HepG2 (cell line): ENCODE measurements around the gene STAT5A.

ENCODE experiments used
- KLF6 ChIP-seq: IDR thresholded peaks from 2 replicates; pipeline ENCODE4 v1.8.0; 2016; ENCODE audit warnings: missing biosample characterization, missing genetic modification reagents
- POLR2A ChIP-seq, 2 experiments: IDR thresholded peaks; 2 replicates each; pipeline ENCODE4 v1.6.1; 2011; ENCODE audit warnings: low read depth in 2 of 2, low read length in 2 of 2, mild to moderate bottlenecking in 1 of 2, moderate library complexity in 1 of 2; ENCODE audit not compliant: insufficient read depth in 1 of 2
- SPEN ChIP-seq: sonication (generic); formaldehyde crosslinking; IDR thresholded peaks from 2 replicates; pipeline ENCODE4 v1.5.1; 2020; ENCODE audit warnings: low read depth, mild to moderate bottlenecking, missing genetic modification reagents
- ZNF3 ChIP-seq: IDR thresholded peaks from 2 replicates; pipeline ENCODE4 v1.7.0; 2017; ENCODE audit warnings: inconsistent platforms
- ZSCAN20 ChIP-seq: sonication (generic); formaldehyde crosslinking; IDR thresholded peaks from 2 replicates; pipeline ENCODE4 v1.4.0; 2020; ENCODE audit warnings: missing genetic modification reagents, mild to moderate bottlenecking, borderline replicate concordance
- ZSCAN30 ChIP-seq: sonication (generic); formaldehyde crosslinking; IDR thresholded peaks from 2 replicates; pipeline ENCODE4 v1.5.0; 2020; ENCODE audit warnings: mild to moderate bottlenecking, missing genetic modification reagents
- TF ChIP-seq, protein P1 (sequence below): sonication (generic); formaldehyde crosslinking; IDR thresholded peaks from 2 replicates; pipeline ENCODE4 v1.8.1; 2023; ENCODE audit warnings: mild to moderate bottlenecking, inconsistent platforms, moderate library complexity, missing genetic modification reagents, borderline replicate concordance
- TF ChIP-seq, protein P2 (sequence below): sonication (generic); formaldehyde crosslinking; IDR thresholded peaks from 2 replicates; pipeline ENCODE4 v1.8.0; 2022; ENCODE audit warnings: missing genetic modification reagents, mild to moderate bottlenecking, moderate library complexity, borderline replicate concordance
- TF ChIP-seq, protein P3 (sequence below): sonication (generic); formaldehyde crosslinking; IDR thresholded peaks from 2 replicates; pipeline ENCODE4 v1.4.0; 2020; ENCODE audit warnings: missing genetic modification reagents
- TF ChIP-seq, protein P4 (sequence below): sonication (generic); formaldehyde crosslinking; IDR thresholded peaks from 2 replicates; pipeline ENCODE4 v1.5.0; 2020; ENCODE audit warnings: mild to moderate bottlenecking, missing genetic modification reagents, moderate library complexity
- TF ChIP-seq, protein P5 (sequence below): sonication (generic); formaldehyde crosslinking; IDR thresholded peaks from 2 replicates; pipeline ENCODE4 v1.4.0; 2020; ENCODE audit warnings: missing genetic modification reagents
- TF ChIP-seq, protein P6 (sequence below): sonication (generic); formaldehyde crosslinking; conservative IDR thresholded peaks from 2 replicates; pipeline ENCODE4 v1.8.0; 2022; ENCODE audit warnings: missing genetic modification reagents
- TF ChIP-seq, protein P7 (sequence below): IDR thresholded peaks from 2 replicates; pipeline ENCODE4 v1.6.1; 2012; ENCODE audit warnings: inconsistent platforms
- TF ChIP-seq, protein P8 (sequence below): sonication (generic); formaldehyde crosslinking; IDR thresholded peaks from 2 replicates; pipeline ENCODE4 v1.4.0; 2020; ENCODE audit warnings: missing genetic modification reagents

DNA sequence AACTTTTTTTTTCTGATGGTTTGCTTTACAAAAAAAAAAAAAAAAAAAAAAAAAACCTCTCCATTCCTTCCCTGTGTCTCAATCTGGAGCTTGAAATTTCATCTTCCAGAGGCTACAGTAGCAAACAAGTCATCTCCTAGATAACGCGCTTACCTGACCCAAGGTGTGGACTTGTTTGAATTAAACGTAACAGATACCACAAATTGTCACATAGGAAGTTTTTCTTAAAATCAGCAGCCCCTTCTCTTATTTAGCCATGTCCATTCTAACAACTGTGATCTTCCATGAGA, 14.1 kb upstream of the STAT5A start:
- TF ChIP-seq, protein P1, sequence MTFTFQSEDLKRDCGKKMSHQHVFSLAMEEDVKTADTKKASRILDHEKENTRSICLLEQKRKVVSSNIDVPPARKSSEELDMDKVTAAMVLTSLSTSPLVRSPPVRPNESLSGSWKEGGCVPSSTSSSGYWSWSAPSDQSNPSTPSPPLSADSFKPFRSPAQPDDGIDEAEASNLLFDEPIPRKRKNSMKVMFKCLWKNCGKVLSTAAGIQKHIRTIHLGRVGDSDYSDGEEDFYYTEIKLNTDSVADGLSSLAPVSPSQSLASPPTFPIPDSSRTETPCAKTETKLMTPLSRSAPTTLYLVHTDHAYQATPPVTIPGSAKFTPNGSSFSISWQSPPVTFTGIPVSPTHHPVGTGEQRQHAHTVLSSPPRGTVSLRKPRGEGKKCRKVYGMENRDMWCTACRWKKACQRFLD (CRISPR knock-in tag), result no peak
- TF ChIP-seq, protein P2, sequence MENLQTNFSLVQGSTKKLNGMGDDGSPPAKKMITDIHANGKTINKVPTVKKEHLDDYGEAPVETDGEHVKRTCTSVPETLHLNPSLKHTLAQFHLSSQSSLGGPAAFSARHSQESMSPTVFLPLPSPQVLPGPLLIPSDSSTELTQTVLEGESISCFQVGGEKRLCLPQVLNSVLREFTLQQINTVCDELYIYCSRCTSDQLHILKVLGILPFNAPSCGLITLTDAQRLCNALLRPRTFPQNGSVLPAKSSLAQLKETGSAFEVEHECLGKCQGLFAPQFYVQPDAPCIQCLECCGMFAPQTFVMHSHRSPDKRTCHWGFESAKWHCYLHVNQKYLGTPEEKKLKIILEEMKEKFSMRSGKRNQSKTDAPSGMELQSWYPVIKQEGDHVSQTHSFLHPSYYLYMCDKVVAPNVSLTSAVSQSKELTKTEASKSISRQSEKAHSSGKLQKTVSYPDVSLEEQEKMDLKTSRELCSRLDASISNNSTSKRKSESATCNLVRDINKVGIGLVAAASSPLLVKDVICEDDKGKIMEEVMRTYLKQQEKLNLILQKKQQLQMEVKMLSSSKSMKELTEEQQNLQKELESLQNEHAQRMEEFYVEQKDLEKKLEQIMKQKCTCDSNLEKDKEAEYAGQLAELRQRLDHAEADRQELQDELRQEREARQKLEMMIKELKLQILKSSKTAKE (CRISPR knock-in tag), result no peak
- TF ChIP-seq POLR2A (IDR thresholded peaks at IDR 0.05; ENCODE audit: insufficient read depth in 1 of 2, low read depth in 2 of 2, low read length in 2 of 2), result no peak
- TF ChIP-seq, protein P3, sequence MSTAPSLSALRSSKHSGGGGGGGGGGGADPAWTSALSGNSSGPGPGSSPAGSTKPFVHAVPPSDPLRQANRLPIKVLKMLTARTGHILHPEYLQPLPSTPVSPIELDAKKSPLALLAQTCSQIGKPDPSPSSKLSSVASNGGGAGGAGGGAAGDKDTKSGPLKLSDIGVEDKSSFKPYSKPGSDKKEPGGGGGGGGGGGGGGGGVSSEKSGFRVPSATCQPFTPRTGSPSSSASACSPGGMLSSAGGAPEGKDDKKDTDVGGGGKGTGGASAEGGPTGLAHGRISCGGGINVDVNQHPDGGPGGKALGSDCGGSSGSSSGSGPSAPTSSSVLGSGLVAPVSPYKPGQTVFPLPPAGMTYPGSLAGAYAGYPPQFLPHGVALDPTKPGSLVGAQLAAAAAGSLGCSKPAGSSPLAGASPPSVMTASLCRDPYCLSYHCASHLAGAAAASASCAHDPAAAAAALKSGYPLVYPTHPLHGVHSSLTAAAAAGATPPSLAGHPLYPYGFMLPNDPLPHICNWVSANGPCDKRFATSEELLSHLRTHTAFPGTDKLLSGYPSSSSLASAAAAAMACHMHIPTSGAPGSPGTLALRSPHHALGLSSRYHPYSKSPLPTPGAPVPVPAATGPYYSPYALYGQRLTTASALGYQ (CRISPR knock-in tag), result no peak
- TF ChIP-seq KLF6 (CRISPR knock-in tag), result no peak
- TF ChIP-seq, protein P4, sequence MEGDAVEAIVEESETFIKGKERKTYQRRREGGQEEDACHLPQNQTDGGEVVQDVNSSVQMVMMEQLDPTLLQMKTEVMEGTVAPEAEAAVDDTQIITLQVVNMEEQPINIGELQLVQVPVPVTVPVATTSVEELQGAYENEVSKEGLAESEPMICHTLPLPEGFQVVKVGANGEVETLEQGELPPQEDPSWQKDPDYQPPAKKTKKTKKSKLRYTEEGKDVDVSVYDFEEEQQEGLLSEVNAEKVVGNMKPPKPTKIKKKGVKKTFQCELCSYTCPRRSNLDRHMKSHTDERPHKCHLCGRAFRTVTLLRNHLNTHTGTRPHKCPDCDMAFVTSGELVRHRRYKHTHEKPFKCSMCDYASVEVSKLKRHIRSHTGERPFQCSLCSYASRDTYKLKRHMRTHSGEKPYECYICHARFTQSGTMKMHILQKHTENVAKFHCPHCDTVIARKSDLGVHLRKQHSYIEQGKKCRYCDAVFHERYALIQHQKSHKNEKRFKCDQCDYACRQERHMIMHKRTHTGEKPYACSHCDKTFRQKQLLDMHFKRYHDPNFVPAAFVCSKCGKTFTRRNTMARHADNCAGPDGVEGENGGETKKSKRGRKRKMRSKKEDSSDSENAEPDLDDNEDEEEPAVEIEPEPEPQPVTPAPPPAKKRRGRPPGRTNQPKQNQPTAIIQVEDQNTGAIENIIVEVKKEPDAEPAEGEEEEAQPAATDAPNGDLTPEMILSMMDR (CRISPR knock-in tag), result no peak
- TF ChIP-seq, protein P5, sequence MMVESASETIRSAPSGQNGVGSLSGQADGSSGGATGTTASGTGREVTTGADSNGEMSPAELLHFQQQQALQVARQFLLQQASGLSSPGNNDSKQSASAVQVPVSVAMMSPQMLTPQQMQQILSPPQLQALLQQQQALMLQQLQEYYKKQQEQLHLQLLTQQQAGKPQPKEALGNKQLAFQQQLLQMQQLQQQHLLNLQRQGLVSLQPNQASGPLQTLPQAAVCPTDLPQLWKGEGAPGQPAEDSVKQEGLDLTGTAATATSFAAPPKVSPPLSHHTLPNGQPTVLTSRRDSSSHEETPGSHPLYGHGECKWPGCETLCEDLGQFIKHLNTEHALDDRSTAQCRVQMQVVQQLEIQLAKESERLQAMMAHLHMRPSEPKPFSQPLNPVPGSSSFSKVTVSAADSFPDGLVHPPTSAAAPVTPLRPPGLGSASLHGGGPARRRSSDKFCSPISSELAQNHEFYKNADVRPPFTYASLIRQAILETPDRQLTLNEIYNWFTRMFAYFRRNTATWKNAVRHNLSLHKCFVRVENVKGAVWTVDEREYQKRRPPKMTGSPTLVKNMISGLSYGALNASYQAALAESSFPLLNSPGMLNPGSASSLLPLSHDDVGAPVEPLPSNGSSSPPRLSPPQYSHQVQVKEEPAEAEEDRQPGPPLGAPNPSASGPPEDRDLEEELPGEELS (CRISPR knock-in tag), result no peak
- TF ChIP-seq ZSCAN30 (CRISPR knock-in tag), result no peak
- no peak for TF ChIP-seq ZNF3 (CRISPR knock-in tag)
- TF ChIP-seq, protein P6, sequence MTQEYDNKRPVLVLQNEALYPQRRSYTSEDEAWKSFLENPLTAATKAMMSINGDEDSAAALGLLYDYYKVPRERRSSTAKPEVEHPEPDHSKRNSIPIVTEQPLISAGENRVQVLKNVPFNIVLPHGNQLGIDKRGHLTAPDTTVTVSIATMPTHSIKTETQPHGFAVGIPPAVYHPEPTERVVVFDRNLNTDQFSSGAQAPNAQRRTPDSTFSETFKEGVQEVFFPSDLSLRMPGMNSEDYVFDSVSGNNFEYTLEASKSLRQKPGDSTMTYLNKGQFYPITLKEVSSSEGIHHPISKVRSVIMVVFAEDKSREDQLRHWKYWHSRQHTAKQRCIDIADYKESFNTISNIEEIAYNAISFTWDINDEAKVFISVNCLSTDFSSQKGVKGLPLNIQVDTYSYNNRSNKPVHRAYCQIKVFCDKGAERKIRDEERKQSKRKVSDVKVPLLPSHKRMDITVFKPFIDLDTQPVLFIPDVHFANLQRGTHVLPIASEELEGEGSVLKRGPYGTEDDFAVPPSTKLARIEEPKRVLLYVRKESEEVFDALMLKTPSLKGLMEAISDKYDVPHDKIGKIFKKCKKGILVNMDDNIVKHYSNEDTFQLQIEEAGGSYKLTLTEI (CRISPR knock-in tag), result no peak
- TF ChIP-seq SPEN, result no peak
- TF ChIP-seq, protein P7, sequence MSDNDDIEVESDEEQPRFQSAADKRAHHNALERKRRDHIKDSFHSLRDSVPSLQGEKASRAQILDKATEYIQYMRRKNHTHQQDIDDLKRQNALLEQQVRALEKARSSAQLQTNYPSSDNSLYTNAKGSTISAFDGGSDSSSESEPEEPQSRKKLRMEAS, result no peak
- TF ChIP-seq ZSCAN20 (CRISPR knock-in tag), result no peak
- TF ChIP-seq, protein P8, sequence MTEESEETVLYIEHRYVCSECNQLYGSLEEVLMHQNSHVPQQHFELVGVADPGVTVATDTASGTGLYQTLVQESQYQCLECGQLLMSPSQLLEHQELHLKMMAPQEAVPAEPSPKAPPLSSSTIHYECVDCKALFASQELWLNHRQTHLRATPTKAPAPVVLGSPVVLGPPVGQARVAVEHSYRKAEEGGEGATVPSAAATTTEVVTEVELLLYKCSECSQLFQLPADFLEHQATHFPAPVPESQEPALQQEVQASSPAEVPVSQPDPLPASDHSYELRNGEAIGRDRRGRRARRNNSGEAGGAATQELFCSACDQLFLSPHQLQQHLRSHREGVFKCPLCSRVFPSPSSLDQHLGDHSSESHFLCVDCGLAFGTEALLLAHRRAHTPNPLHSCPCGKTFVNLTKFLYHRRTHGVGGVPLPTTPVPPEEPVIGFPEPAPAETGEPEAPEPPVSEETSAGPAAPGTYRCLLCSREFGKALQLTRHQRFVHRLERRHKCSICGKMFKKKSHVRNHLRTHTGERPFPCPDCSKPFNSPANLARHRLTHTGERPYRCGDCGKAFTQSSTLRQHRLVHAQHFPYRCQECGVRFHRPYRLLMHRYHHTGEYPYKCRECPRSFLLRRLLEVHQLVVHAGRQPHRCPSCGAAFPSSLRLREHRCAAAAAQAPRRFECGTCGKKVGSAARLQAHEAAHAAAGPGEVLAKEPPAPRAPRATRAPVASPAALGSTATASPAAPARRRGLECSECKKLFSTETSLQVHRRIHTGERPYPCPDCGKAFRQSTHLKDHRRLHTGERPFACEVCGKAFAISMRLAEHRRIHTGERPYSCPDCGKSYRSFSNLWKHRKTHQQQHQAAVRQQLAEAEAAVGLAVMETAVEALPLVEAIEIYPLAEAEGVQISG (CRISPR knock-in tag), result no peak
